ENCODE results near the gene NFS1.

DNA sequence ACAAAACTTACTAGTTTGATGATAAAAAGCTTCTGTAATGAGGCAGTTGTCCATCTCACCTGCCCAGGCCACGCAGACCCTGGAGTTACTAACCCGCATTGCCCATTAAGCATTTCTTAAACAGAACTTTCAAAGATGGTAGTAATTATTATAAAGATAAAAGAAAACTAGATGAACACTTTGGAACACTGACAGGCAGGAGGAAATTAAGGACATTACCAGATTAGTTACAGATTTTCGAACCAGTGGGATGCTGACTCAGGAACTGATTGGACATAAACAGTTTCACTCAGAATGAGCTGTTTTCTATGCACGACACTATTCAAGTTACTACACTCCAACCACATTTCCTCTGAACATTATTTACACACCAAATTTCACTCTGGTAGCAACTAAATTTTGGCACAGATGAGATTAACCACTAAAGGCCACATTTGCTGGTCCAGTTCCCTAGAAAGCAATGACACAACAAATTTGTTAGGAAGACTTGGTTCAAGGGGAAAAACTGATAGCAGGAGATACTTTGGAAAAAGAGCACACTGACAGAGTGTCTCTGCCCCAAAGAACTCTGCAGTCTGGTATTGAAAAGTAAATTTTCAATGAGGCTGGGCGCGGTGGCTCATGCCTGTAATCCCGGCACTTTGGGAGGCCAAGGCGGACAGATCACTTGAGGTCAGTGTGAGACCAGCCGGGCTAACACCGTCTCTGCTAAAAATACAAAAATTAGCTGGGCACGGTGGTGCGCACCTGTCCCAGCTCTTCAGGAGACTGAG lies 3.1 kb upstream of the NFS1 start:
- TF ChIP-seq CTCF (conservative IDR thresholded peaks at IDR 0.05; ENCODE audit: low read depth, low read length) (no peak), EZH2phosphoT487 (IDR thresholded peaks at IDR 0.05; ENCODE audit: borderline replicate concordance, low read length) (no peak), EZH2 (IDR thresholded peaks at IDR 0.05; ENCODE audit: low read length, unreplicated experiment) (no peak)

Data from PC-3 (cell line).